ENCODE measurements around the gene FAM171A2. TPM values are rescaled to one million over a fixed set of nuclear protein-coding genes. Genes with fewer than 3 reads are reported as not detected.

Gene FAM171A2
- total and polyA plus RNA-seq, 10 of the 15 experiments (the other 5 are each of a cell fraction or from before 2014, with no cell fraction given), result 0.08 to 1.7 (median 0.27) TPM; not detected in 2

- ChIA-PET RAD21 (ENCODE audit: unreplicated experiment) (interaction anchor here (0.5 to 3.6 kb wide), 18 partner anchors 19 to 204 kb away, joined by 3 to 40 read pairs (median 4); partner anchors contain the start of genes GRN, HDAC5, TMUB2 and UBTF), SMC1A (ENCODE audit: uncharacterized antibody, unreplicated experiment) (interaction anchor here (0.7 to 1.2 kb wide), 9 partner anchors 10 to 196 kb away, joined by 3 to 9 read pairs (median 4); partner anchors contain the start of gene GRN), CTCF (interaction anchor here (0.6 to 3.8 kb wide), 15 partner anchors 8 to 896 kb away, joined by 3 to 46 read pairs (median 4); partner anchors contain the start of genes GRN, HDAC5 and TMUB2), POLR2A (interaction anchor here (0.5 to 1.6 kb wide), 14 partner anchors 10 to 213 kb away, joined by 3 to 11 read pairs (median 4); partner anchors contain the start of genes GRN and TMUB2)
- Histone ChIP-seq H3K9me3 (replicated peaks; ENCODE audit: control insufficient read depth, insufficient read depth, low read length) (no peaks in the 10 kb centered on the region), H3K4me1 (ENCODE audit: control insufficient read depth, insufficient read depth, low read length) (peaks cover 14% of the 10 kb centered on the region), H3K36me3 (ENCODE audit: control insufficient read depth in 2 of 2, insufficient read depth in 2 of 2, low read length in 1 of 2) (peaks cover 2 to 3% of the 10 kb centered on the region in 2 experiments; a peak in 2 of 4 replicates), H2AFZ (ENCODE audit: control insufficient read depth, low read depth, low read length) (peak overlapping the region; percentile 54), H3K4me3 (peak overlapping the region; percentile 60; the same call in 1 of the 2 replicates), H3K9ac (ENCODE audit: control insufficient read depth, insufficient read depth, low read length) (peak overlapping the region; percentile 65), H4K20me1 (ENCODE audit: control insufficient read depth, insufficient read depth) (no peaks in the 10 kb centered on the region), H3K27ac (ENCODE audit: control insufficient read depth, insufficient read depth) (peak overlapping the region; percentile 83), H3K79me2 (ENCODE audit: control insufficient read depth, insufficient read depth, low read length) (peaks cover 26% of the 10 kb centered on the region), H3K27me3 (replicated peaks in 1 of 2; ENCODE audit: control insufficient read depth in 2 of 2, insufficient read depth in 2 of 2, low read length in 1 of 2) (no peaks in the 10 kb centered on the region), H3K4me2 (ENCODE audit: control insufficient read depth, insufficient read depth) (peak overlapping the region; percentile 88)
- peak; percentile 79 for DNase-seq (ENCODE audit: low read depth, low spot score)
- in situ Hi-C loops (cut with MboI) (loop anchor here (5.0 kb wide), 2 partner anchors 125 to 185 kb away; partner anchors contain the start of gene HROB), intact Hi-C loops (cut with micrococcal nuclease; ENCODE audit: unreplicated experiment) (loop anchor here (5.0 kb wide), 1 partner anchor 185 kb away; the partner anchor contains the start of gene HROB)
- BruUV-seq (replicated peaks), result no TSS peak
- FAIRE-seq, result peak; percentile 68
- 19% methylated on average over 30 of the region's 31 CpGs for WGBS (ENCODE audit: insufficient coverage, insufficient replicate concordance, low lambda C conversion rate, missing lambda C conversion rate)
- ATAC-seq, result peak; percentile 79
- peak; percentile 42 for TF ChIP-seq NR2F1 (conservative IDR thresholded peaks at IDR 0.05)
- TF ChIP-seq SIX5 (IDR thresholded peaks at IDR 0.05; ENCODE audit: low read depth, low read length, severe bottlenecking), result peak; percentile 18
- TF ChIP-seq CBX5 (IDR thresholded peaks at IDR 0.05; ENCODE audit: low read depth), result no peak
- TF ChIP-seq, protein P1, sequence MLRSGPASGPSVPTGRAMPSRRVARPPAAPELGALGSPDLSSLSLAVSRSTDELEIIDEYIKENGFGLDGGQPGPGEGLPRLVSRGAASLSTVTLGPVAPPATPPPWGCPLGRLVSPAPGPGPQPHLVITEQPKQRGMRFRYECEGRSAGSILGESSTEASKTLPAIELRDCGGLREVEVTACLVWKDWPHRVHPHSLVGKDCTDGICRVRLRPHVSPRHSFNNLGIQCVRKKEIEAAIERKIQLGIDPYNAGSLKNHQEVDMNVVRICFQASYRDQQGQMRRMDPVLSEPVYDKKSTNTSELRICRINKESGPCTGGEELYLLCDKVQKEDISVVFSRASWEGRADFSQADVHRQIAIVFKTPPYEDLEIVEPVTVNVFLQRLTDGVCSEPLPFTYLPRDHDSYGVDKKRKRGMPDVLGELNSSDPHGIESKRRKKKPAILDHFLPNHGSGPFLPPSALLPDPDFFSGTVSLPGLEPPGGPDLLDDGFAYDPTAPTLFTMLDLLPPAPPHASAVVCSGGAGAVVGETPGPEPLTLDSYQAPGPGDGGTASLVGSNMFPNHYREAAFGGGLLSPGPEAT (IDR thresholded peaks at IDR 0.05; ENCODE audit: low read depth), result peak; percentile 98
- TF ChIP-seq CEBPB (IDR thresholded peaks at IDR 0.05; ENCODE audit: borderline replicate concordance in 1 of 2, low read depth in 2 of 2, low read length in 2 of 2), result no peak
- TF ChIP-seq, protein P2, sequence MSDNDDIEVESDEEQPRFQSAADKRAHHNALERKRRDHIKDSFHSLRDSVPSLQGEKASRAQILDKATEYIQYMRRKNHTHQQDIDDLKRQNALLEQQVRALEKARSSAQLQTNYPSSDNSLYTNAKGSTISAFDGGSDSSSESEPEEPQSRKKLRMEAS (IDR thresholded peaks at IDR 0.05; ENCODE audit: low read depth, low read length), result peak; percentile 94
- no peak for TF ChIP-seq JUND (IDR thresholded peaks at IDR 0.05; ENCODE audit: low read depth, low read length)
- peak; percentile 27 for TF ChIP-seq E2F8 (IDR thresholded peaks at IDR 0.05; ENCODE audit: low read depth, partially characterized antibody)
- no peak for TF ChIP-seq IRF5 (IDR thresholded peaks at IDR 0.05; ENCODE audit: borderline replicate concordance)
- TF ChIP-seq KDM1A (IDR thresholded peaks at IDR 0.05; ENCODE audit: borderline replicate concordance), result no peak
- TF ChIP-seq RELA (IDR thresholded peaks at IDR 0.05; ENCODE audit: borderline replicate concordance, partially characterized antibody), result peak; percentile 20
- TF ChIP-seq, protein P3, sequence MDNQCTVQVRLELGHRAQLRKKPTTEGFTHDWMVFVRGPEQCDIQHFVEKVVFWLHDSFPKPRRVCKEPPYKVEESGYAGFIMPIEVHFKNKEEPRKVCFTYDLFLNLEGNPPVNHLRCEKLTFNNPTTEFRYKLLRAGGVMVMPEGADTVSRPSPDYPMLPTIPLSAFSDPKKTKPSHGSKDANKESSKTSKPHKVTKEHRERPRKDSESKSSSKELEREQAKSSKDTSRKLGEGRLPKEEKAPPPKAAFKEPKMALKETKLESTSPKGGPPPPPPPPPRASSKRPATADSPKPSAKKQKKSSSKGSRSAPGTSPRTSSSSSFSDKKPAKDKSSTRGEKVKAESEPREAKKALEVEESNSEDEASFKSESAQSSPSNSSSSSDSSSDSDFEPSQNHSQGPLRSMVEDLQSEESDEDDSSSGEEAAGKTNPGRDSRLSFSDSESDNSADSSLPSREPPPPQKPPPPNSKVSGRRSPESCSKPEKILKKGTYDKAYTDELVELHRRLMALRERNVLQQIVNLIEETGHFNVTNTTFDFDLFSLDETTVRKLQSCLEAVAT (IDR thresholded peaks at IDR 0.05), result peak; percentile 93
- TF ChIP-seq POLR2AphosphoS2 (IDR thresholded peaks at IDR 0.05; ENCODE audit: low read depth, low read length), result peak; percentile 82
- no peak for TF ChIP-seq SPI1 (IDR thresholded peaks at IDR 0.05; ENCODE audit: borderline replicate concordance, insufficient read depth, low read depth, low read length)
Measured at GRCh38 chr17:44326861-44327444, 36.7 kb downstream of the FAM171A2 start.
